HG02870 (cell line): ENCODE data around the gene PUM1.

Experiments
- ATAC-seq: cut with Tn5 transposase; IDR thresholded peaks from one replicate; pipeline ENCODE4 v1.9.1; 2021; ENCODE audit warnings: mild to moderate bottlenecking, moderate library complexity; ENCODE audit not compliant: unreplicated experiment

The PUM1 gene

DNA sequence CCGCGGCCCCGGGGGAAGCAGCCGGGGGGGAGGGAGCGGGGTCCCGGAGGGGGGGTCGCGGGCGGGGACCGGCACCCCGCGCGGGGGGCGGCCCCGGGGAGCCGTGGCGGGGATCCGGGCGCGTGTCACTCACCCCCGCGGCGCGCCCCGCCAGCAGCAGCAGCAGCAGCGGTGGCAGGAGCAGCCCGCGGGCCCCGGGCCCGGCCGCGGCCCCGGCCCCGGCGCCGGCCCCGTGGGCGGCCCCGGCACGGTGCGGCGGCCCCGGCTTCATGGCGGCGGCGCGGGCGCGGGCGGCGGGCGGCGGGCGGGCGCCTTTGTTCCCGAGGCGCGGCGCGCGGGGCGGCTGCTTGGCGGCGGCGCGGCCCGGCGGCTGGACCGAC, 157.2 kb downstream of the PUM1 start:
- no peak for ATAC-seq

DNA sequence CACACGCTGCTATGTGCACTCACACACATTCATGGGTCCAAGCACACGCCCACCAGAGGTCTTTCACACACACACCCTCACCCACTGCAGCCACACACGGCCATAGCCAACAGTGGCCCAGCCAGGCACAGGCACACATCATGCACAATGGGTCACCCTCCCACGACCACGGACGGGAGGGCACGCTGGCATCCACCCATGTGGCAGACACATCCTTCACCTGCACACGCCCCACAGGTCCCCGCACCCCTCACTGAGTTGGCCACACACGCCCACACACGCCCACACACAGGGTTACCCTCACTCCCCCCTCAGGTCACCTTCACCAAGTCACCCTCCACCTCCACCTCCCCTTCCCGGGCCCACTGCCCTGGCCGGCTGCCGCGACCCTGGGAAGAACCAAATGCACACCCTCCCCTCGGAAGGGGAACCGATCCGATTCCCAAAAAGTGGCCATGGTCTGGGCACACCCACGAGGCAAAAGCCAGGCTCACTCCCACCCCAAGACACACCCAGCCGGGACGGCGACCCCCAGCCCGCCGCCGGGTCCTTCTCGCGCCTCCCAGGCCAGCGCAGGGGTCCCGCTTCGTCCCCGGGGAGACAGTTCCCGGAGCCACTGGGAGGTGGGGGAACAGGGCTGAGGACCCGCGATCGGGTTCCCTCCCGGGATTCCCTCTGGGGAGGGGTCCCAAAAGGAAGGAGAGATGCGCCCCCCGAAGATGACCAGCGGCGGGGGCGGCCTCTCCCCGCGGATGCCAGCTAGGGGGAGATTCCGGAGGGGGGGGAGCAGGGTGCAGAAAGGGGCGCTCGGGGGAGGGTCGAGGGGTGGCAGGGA, 157.8 kb downstream of the PUM1 start:
- ATAC-seq = no peak

GRCh38 chr1:30906631-30907441, 158.7 kb downstream of the PUM1 start:
- no peak for ATAC-seq

GRCh38 chr1:30905916-30906620, 159.4 kb downstream of the PUM1 start:
- ATAC-seq = no peak

DNA sequence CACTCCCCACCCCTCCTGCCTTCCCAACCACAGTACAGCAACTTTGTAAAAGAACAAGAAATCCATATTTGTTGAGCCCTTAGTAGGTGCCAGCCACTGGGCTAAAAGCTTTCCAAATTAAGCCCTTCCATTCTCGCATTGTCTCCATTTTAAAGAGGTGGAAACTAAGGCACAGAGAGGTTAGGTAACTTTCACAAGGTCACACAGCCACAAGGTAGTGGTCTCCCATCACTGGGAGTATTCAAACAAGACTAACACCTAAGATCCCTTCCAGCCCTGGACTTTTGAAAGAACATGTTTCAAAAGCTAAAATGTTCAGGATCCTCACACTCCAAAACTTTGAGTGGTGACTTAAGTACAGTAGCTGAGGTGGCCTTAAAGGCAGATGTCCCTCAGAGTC, 160.1 kb downstream of the PUM1 start:
- ATAC-seq = no peak

DNA sequence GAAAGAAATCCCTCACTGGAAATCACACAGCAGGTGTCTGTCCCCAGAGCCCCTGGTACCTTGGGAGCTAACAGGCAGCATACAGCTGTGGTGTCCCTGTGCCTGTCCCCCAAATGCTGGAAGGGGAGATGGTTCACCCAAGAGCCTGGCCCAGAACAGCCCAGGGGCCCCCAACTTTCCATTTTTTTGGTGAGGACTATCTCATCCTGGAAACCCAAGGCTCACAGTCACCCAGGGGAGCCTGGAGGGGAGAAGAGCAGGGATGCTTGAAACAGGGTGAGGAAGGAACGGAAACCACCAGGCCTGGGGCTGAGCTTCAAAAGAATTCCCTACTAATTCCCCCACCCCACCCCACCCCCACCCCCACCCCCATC, 160.6 kb downstream of the PUM1 start:
- no peak for ATAC-seq

DNA sequence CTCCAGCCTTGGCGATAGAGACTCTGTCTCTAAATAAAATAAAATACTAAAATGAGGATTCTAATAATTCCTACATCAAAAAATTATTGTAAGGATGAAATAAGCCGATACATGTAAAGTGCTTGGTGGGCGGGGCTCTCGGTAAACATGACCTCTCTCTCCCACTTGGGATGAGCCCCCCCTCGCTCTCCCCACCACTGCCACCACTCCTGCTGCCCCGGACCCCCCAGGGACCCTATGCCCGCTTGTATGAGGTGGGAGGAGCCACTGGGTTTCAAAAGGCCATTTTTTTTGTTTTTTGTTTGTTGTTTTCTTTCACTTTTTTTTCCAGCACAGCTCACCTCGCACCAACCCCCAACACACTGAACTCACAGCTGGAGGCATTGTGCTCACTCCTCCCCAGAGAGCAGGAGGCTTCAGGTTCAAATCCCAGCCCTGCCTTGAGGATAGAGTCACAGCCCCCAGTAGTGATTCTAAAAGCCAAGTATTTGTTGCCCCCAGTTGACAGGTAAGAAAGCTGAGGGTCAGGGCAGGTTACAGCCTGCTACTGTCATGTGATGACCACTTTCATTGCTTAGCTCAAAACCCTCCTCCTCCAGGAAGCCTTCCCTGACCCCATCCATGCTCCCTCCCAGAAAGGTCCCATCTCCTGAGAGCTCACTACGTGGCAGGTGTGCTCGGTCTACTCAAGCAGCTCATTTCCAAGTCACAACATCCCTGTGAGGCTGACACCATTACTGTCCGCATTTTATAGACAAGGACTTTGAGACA, 161.1 kb downstream of the PUM1 start:
- ATAC-seq = no peak

- ATAC-seq = no peak
Measured at GRCh38 chr1:30903343-30904034, 162.0 kb downstream of the PUM1 start.

DNA sequence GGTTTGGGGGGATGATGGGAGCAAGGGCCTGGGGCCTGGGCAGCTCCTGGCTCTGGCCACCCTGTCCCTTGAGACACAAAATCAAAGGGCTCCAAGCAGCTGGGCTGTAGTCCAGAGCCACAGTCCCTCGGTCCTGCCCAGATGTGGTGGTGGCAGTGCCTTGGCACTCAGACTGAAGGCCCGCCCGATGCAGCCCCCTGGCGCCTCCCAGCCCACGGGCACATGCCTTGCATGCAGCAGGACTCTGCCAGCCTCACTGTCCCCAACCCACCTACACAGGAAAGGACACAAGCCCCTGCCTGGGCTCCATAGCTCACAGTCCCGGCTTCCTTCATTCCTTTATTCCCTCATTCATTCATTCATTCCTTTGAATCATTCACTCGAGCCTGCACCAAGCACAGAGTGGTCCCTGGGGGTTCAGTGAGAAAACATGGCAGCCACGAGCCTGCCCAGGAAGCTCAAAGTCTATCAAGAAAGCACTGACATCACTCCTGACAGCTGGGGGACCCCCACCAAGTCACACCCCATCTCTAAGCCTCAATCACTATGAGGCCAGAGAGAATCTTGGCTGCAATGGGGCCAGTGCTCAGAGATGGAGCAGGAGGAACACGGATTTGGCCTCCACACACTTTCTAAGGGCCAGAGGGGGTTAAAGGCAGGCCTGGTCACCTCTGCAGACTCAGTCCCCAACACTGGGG, 162.8 kb downstream of the PUM1 start:
- ATAC-seq = no peak

- ATAC-seq = no peak
Measured at GRCh38 chr1:30901798-30902581, 163.5 kb downstream of the PUM1 start.

DNA sequence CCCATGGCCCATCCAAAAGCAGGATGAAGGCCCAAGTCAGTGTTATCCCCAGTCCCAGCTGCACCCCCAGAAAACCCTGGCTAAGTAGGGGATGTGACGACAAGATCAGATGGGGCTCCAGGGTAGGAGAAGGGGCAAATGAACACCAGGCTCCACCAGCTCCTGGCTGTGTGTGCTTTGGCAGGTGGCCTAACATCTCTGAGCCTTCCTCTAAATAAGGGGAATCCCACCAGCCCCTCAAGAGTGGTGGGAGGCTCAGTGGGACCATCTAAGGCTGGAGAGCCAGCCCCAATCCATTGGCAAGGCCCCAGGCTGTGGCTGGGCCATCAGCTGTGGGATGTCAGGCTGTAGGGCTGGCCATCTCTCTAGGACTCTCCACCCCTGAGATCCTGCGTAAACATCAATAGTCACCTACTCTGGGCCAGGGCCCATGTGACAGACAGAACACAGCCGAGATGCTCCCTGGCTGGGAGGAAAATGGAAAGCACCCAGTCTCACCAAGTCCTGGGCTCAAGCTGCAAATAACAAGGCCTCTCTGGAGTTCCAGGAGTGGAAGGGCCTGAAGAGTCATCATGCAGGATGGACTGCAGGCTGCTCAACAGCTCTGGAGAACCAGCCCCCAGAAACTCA, 164.5 kb downstream of the PUM1 start:
- ATAC-seq = no peak

GRCh38 chr1:30900486-30900885, 165.0 kb downstream of the PUM1 start:
- ATAC-seq = no peak

- no peak for ATAC-seq
Measured at GRCh38 chr1:30899577-30900389, 165.7 kb downstream of the PUM1 start.

DNA sequence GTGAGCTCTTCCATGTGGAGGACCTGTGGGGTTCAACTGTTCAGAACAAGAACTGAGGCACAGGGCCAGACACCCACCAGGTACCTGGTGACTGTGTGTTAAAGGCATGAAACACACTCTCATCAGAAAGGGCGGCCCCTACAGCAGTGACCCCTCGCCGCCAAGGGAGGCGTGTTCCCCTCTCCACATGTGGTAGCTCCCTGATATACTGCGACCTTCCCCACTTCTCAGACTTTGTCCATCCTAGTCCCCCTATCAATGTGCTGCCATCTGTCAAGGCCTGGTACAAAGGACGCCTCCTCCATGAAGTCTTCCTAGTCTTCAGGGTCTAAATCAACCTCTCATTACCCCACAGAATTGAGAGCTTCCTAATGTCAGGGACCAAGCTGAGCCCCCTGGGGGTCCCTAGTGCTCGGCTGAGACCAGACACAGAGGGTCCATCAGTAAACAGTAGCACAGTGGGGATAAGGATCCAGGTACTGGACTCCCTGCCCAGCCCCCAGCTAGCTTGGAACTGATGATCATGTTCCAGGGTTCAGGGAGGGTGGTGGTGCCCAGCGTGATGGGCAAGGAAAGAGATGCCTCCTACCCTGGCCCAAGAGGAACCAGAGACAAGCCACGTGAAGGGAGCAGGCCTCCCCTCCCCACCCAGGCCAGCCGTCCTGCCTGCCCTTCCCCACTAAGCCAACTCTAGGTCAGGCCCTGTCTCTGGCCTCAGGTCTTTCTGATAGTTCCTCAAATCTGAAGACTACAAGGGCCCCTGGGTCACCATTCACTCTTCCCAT, 167.3 kb downstream of the PUM1 start:
- no peak for ATAC-seq

DNA sequence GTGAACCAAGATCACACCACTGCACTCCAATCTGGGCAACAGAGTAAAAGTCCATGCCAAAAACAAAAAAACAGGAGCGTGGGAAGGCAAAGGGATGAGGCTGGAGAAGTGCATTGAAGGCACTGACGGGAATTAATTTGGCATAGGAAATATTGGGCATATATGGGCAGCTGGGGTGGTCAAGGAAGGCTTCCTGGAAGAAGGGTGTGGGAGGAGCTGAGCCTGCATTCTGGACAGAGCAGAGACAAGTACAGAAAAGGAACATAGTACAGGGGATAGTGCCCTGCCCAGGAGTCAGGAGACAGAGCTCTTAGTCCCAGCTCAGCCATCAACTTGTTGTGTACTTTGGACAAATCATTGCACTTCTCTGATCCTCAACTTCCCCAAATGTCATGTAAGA, 168.6 kb downstream of the PUM1 start:
- no peak for ATAC-seq

DNA sequence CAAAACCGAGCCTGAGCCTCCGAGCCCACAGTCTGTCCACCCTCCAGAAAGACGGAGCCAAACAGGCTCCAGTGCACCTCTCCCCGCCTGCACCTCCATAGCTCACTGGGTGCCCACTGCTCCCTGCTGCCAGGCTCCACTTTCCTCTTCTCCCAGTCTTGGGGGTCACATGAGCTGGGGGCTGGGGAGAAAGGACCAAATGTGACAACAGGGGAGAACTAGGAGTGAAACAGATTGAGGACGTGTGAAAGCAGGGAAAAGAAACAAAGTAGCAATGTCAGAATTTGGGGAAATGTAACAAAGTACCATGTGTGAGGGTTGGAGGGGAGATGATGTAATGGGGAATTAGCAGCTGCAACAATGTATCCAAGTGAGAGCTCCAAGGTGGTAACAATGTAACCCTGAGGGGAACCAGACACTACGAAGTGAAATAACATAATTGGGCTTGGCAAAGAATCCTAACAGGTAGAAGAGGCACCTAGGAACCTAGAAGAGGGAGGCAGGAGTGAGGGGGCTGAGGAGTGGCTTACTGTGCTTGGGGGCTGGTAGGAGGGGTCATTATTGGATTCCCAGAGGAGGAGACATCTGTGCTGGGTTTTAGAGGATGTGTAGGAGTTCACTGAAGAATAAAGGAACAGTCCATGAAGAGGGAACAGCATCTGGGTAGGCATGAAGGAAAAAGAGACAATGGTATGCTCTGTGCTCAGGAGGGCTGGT, 169.4 kb downstream of the PUM1 start:
- ATAC-seq = no peak
